Upper lobe of right lung (tissue), 1 donor: ENCODE results near the gene ANK2. TPM values are rescaled to one million over a fixed set of nuclear protein-coding genes. Genes with fewer than 3 reads are reported as not detected.

Experiments
- ATAC-seq: fragments of 200-7000 bp; cut with Tn5 transposase; one replicate; pipeline ENCODE4 v1.9.1; 2020; ENCODE audit warnings: mild to moderate bottlenecking, moderate library complexity
- DNase-seq: peaks from one replicate; pipeline ENCODE4 v3.0.0-alpha.2; 2020
- H3K27ac ChIP-seq: fragments of 200-600 bp; one replicate; pipeline ENCODE4 v1.8.0; 2022
- H3K27me3 ChIP-seq: fragments of 200-600 bp; one replicate; pipeline ENCODE4 v1.8.0; 2022; ENCODE audit warnings: mild to moderate bottlenecking
- H3K36me3 ChIP-seq: fragments of 200-600 bp; one replicate; pipeline ENCODE4 v1.8.0; 2022
- H3K4me1 ChIP-seq: fragments of 200-600 bp; one replicate; pipeline ENCODE4 v1.8.0; 2022
- H3K4me3 ChIP-seq: fragments of 200-600 bp; one replicate; pipeline ENCODE4 v1.8.0; 2022; ENCODE audit warnings: mild to moderate bottlenecking
- H3K9me3 ChIP-seq: fragments of 200-600 bp; one replicate; pipeline ENCODE4 v1.8.0; 2022
- CTCF ChIP-seq: fragments of 200-600 bp; IDR thresholded peaks from one replicate; pipeline ENCODE4 v1.8.0; 2022; ENCODE audit warnings: antibody characterized with exemption
- intact Hi-C: fragments of 100-400 bp; cut with DNase I; formaldehyde crosslinking; loops from one replicate; pipeline ENCODE4 v1.11.0; 2022
- total RNA-seq: library from RNA; stranded (reverse); fragmentation: NEBNext Ultra II Directional; extraction: Animal tissue kit (Norgen Biotek cat#: 25700); gene quantifications from one replicate; pipeline ENCODE4 v1.2.1, GENCODE V29; 2021
- donor health status: DM: no; HTN: yes; CAD: no; lungs with severe emphysema.

Gene ANK2
- total RNA-seq, 1 donor from 2014 or later = 12.0 TPM

GRCh38 chr4:113405874-113406722 is 356.6 kb downstream of the ANK2 start:
- H3K36me3 ChIP-seq = no peaks in the 10 kb centered on the region
- no peak for TF ChIP-seq CTCF
- no peaks in the 10 kb centered on the region for H3K27me3 ChIP-seq
- intact Hi-C loops = no loop called here
- H3K27ac ChIP-seq = no peak overlapping the region
- no peak overlapping the region for H3K4me3 ChIP-seq
- H3K9me3 ChIP-seq = no peaks in the 10 kb centered on the region
- ATAC-seq (no peak), DNase-seq (no peak)
- H3K4me1 ChIP-seq = peaks cover 2% of the 10 kb centered on the region

GRCh38 chr4:113406723-113407016 is 357.2 kb downstream of the ANK2 start:
- DNase-seq (no peak), ATAC-seq (no peak)
- Histone ChIP-seq H3K4me3 (no peak overlapping the region), H3K9me3 (no peaks in the 10 kb centered on the region), H3K27me3 (no peaks in the 10 kb centered on the region), H3K27ac (no peak overlapping the region), H3K4me1 (peaks cover 8% of the 10 kb centered on the region), H3K36me3 (no peaks in the 10 kb centered on the region)
- no peak for TF ChIP-seq CTCF
- intact Hi-C loops = no loop called here

GRCh38 chr4:113407409-113407808 is 358.0 kb downstream of the ANK2 start:
- no peak for DNase-seq
- no peak for TF ChIP-seq CTCF
- Histone ChIP-seq H3K27ac (no peak overlapping the region), H3K9me3 (no peaks in the 10 kb centered on the region), H3K4me3 (no peak overlapping the region), H3K27me3 (no peaks in the 10 kb centered on the region), H3K36me3 (no peaks in the 10 kb centered on the region), H3K4me1 (peaks cover 11% of the 10 kb centered on the region)
- no peak for ATAC-seq
- intact Hi-C loops = no loop called here

DNA sequence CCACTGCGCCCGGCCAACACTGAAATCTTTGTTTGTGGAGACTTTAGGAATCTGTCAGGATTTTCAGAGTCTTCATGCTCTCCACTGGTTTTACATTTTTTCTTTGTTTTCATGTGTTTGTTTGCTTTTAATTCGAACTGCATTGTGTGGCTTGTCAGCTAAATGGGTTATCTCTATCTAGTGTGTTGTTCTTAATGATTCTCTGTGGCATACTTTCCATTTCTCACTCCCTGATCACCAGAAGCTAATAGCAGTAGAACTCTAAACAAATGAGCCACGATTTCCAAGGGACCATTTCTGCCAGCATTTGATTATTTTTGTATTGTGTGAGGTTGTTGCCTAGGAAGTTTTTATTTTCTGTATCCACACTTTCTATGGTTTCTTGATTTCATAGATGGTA is 359.7 kb downstream of the ANK2 start:
- Histone ChIP-seq H3K36me3 (no peaks in the 10 kb centered on the region), H3K4me1 (peaks cover 11% of the 10 kb centered on the region), H3K27me3 (no peaks in the 10 kb centered on the region), H3K27ac (no peak overlapping the region), H3K4me3 (no peak overlapping the region), H3K9me3 (no peaks in the 10 kb centered on the region)
- ATAC-seq (no peak), DNase-seq (no peak)
- intact Hi-C loops = no loop called here
- TF ChIP-seq CTCF = no peak

DNA sequence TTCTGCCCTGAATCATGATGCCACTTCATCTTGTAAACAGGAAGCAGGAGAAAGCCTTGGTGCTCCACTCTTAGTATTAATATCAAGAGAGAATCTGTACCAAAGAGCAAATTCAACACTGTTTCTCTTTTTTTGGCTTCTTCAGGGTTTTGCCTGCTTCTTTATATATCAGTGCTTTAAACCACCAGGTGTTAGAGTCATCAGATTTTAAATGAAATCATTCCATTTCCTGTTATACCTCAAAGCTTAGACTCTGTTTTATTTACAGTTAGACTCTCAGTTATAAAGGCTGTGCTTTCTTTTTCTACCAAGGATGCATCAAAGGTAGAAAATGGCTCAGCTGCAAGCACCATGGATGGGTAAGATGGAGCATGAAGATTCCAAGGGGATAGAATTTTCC is 361.2 kb downstream of the ANK2 start:
- TF ChIP-seq CTCF = no peak
- intact Hi-C loops = no loop called here
- no peaks in the 10 kb centered on the region for H3K9me3 ChIP-seq
- no peaks in the 10 kb centered on the region for H3K36me3 ChIP-seq
- no peak for DNase-seq
- H3K4me1 ChIP-seq = peaks cover 11% of the 10 kb centered on the region
- no peak overlapping the region for H3K27ac ChIP-seq
- H3K27me3 ChIP-seq = no peaks in the 10 kb centered on the region
- no peak for ATAC-seq
- no peak overlapping the region for H3K4me3 ChIP-seq
